ENCODE results near the gene CCDC9.
"Not testable (repeated sequence)": the region's sequence is repeated elsewhere in the genome, so short reads cannot be mapped to it uniquely, and the experiment has no call there.

The CCDC9 gene

DNA sequence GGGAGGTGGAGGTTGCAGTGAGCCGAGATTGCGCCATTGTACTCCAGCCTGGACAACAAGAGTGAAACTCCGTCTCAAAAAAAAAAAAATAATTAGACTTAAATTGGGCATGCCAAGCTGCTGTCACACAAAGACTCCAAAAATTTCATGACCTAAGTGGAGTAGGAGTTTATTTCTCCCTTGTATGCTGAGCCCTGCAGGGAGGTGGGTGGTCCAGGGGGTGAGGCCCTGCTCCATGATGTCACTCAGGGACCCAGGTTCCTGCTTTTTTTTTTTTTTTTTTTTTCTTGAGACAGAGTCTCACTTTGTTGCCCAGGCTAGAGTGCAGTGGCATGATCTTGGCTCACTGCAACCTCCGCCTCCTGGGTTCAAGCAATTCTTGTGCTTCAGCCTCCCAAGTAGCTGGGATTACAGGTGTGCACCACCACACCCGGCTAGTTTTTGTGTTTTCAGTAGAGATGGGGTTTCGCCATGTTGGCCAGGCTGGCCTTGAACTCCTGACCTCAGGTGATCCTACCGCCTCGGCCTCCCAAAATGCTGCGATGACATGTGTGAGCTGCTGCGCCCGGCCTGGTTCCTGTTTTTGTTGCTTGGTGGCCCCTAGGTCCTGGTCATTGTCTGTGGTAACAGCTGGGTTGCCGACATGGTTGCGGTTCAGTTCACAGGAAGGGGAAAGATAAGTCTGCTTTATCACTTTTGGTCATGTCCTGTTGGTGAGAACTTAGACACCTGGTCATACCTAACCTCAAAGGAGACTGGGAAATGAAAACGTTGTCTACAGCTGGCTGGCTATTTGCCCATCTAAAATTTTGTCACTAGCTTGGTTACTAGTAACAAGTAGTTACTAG lies 5.8 kb downstream of the CCDC9 start:
- DNase-seq: not testable (repeated sequence)

DNA sequence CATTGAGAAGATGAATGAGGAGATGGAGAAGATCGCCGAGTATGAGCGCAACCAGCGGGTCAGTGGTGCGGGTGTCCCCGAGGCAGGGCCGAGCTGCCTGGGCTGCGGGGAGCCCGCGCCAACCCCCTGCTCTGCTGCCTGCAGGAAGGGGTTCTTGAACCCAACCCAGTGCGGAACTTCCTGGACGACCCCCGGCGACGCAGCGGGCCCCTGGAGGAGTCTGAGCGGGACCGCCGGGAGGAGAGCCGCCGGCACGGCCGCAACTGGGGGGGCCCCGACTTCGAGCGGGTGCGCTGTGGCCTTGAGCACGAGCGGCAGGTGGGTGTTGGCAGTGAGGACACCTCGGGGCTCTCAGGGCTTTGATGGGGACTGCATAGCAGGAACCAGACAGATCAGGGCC lies 8.3 kb downstream of the CCDC9 start:
- no peak for DNase-seq

GRCh38 chr19:47266401-47266941 lies 10.1 kb downstream of the CCDC9 start:
- DNase-seq: no peak

GRCh38 chr19:47267350-47267759 lies 11.0 kb downstream of the CCDC9 start:
- no peak for DNase-seq

DNA sequence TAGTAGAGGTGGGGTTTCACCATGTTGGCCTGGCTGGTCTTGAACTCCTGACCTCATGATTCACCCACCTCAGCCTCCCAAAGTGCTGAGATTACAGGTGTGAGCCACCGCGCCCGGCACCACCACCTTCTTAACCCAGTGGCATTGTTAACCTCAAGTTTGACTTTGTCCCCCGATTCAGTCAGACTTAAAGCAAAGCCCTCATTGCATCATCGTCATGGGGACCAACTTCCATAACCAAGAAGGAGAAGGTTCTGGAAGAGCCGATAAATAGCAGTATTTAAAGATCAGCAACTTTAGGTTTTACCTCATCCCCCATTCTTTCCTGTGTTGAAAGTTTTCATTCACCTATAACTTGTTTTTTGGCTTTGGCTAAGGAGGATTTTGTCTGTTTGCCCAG lies 11.7 kb downstream of the CCDC9 start:
- no peak for DNase-seq

DNA sequence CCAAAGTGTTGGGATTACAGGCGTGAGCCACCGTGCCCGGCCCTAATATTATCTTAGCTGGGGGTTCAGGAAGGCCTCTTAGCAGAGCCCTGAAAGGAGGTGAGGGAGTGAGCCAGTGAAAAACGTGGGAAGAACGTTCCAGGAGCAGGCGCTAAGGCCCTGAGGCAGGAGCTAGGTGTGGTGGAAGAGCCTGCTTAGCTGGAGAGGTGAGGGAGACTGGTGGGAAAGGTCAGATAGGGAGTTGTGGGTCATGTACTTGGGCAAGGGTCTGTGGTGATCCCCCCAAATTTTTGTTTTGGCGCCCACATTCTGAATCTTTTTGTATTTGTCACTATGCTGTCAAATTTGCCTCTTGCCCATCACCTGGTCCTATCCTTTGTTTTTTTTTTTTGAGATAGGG lies 13.3 kb downstream of the CCDC9 start:
- DNase-seq: no peak

GRCh38 chr19:47270408-47270807 lies 14.1 kb downstream of the CCDC9 start:
- DNase-seq: no peak

DNA sequence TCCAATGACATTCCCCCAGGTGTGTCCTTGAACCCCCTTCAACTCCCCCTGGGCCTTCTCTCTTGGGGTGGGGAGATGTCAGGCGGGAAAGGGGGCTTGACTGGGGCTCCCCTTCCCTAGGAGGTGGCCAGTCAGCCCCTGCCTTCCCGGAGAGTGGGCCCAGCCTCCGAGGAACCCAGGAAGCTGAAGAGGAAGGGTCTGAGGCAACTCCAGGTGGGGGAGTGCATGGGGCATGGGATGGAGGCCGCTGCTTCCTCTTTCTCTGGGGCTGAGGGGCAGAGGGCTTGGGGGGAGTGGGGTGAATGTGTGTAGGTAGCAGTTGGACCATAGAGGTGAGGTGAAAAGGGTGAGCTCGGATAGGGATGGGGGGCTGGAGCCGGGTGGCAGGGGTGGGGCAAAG lies 15.6 kb downstream of the CCDC9 start:
- no peak for DNase-seq

GRCh38 chr19:47272448-47273312 lies 16.4 kb downstream of the CCDC9 start:
- no peak for DNase-seq

GRCh38 chr19:47273313-47274070 lies 17.2 kb downstream of the CCDC9 start:
- peak; percentile 52 to 67 for DNase-seq

DNA sequence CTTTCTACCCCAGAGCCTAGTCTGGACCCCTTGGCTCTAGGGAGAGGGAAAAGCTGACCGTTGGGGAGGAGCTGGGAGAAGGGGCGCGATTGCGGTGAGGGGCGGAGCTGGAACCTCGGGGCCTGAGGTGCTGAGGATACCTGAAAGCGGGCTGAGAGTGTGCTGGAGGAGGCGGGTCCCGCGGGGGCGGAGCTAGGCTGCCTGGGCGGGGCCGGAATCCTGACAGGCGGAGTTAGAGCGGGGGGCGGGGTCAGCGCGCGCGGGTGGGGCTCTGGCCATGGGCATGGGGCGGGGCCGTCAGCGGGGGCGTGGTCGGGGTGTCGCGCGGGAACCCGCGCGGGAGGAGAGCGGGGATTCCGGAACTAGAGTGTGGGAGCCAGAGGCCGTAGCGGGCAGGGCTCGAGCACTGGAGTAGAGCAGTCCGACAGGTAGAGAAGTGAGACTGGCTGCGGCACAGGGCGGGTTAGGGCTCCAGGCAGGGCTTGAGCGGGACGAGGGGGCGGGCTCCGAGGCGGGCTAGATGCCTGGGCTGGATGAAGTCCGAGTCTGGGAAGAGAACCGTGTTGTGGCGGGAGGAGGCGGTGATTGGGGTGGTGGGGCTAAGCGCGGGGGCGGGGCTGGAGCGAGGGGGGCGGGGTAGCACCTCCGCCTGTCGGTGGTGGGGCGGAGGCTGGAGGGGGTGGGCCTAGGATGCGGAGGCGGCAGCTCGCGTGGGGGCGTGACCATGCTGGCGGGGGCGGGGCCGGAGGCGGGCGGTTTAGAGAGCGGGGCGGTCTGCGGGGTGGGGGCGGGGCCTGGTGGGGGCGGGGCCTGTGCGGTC lies 18.0 kb downstream of the CCDC9 start, which contains the start of gene INAFM1:
INAFM1 (plus strand) TSS at position 815 of the 820 bp plus-strand sequence. CDS start 35 bp downstream, outside the sequence.
- peak in 1 of 2 experiments; percentile 81 for DNase-seq

DNA sequence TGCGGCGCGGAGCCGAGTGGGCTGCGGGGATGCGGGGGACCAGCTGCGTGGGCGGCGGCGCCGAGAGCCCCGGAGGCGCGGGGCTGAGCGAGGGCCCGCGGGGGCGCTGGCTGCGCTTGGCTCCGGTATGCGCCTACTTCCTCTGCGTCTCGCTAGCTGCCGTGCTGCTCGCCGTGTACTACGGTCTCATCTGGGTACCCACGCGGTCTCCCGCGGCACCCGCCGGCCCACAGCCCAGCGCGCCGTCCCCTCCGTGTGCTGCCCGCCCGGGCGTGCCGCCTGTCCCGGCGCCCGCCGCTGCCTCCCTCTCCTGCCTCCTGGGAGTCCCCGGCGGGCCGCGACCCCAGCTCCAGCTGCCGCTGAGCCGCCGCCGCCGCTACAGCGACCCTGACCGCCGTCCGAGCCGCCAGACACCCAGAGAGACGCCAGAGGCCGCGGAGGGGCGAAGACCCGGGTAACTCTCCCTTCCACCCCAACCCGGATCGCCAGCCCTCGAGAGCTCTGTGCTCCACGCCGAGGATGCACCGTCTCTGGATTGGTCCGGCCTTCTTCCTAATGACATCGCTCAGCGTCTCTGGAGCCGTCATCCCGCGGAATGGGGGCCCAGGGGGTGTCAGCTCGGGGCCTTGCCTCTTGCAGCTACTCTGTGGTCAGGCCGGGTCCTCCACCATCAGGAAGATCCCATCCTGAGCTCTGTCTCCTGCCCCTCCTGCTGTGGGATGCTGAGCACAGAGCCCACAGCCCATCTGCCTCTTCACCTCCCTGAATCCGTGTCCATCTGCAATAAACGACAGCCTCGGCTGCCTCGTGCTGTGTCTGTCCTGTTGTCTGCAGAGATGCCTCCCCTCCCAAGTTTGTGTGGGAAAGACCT lies 18.8 kb downstream of the CCDC9 start:
- no peak for DNase-seq

GRCh38 chr19:47275791-47276461 lies 19.6 kb downstream of the CCDC9 start:
- DNase-seq: no peak

- not testable (repeated sequence) for DNase-seq
Observed at GRCh38 chr19:47276513-47276912, 20.2 kb downstream of the CCDC9 start.

GRCh38 chr19:47280183-47280797 lies 24.0 kb downstream of the CCDC9 start:
- DNase-seq: no peak

DNA sequence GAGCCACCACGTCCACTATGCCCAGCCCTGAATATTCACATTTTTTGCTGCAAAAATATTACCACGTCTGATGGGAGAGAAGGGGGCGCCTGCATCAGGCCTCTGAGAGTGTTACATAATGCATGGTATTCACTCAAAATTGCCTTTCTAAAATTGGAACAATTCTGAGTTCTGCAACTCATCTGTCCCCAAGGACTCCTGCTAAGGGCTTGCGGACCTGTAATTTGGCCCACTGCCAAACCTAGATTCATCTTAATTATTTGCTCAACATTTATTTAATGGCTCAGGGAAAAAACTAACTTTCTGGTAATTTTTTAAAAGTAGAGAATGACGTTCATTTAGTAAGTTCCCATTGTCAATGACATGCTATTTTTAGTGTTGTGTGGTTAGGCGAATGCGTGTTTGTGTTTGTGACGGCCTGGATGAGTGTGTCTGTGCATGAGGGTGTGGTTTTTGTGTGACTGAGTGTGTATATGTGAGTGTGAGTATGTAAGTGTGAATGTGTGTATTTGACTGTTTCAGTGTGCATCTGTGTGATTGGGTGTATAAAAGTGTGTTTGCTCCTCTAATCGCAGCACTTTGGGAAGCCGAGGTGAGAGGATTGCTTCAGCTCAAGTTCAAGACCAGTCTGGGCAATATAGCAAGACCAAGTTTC lies 27.2 kb downstream of the CCDC9 start:
- no peak for DNase-seq

GRCh38 chr19:47284324-47284899 lies 28.1 kb downstream of the CCDC9 start:
- no peak for DNase-seq

DNA sequence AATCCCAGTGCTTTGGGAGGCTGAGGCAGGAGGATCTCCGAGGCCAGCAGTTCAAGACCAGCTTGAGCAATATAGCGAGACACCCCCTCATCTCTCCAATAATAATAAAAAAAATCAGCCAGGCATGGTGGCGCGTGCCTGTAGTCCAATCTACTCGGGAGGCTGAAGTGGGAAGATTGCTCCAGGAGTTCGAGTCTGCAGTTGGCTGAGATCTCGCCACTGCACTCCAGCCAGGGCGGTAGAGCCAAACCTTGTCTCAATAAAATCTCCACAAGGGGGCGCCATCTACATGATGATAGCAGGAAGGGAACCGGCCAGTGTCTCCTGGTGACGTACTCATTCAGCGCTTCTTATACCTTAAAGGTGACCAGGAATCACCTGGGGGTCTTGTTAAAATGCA lies 39.7 kb downstream of the CCDC9 start:
- peak in 1 of 2 experiments; percentile 42 for DNase-seq

GRCh38 chr19:47300867-47301266 lies 44.5 kb downstream of the CCDC9 start:
- not testable (repeated sequence) for DNase-seq
